HL-60/S4 (cell line): ENCODE results near the gene NDUFA11.
"Not testable (repeated sequence)": the region's sequence is repeated elsewhere in the genome, so short reads cannot be mapped to it uniquely, and the experiment has no call there.

Experiments
- in situ Hi-C: fragments of 300-500 bp; cut with MboI; formaldehyde crosslinking; loops from 2 replicates; pipeline ENCODE4 v1.14.3; 2022; ENCODE audit warnings: low sequenced_read_pairs

The NDUFA11 gene

GRCh38 chr19:5863030-5863665 is 40.4 kb downstream of the NDUFA11 start:
- in situ Hi-C loops = no loop called here

- in situ Hi-C loops = no loop called here
These were observed 46.1 kb downstream of the NDUFA11 start for GRCh38 chr19:5857203-5858081.

GRCh38 chr19:5855151-5855550 is 48.4 kb downstream of the NDUFA11 start:
- in situ Hi-C loops = not testable (repeated sequence)

- in situ Hi-C loops = not testable (repeated sequence)
These were observed 49.5 kb downstream of the NDUFA11 start for GRCh38 chr19:5854121-5854520.

GRCh38 chr19:5851302-5851701 is 52.3 kb downstream of the NDUFA11 start, which contains the start of gene FUT3:
Gene FUT3 (minus strand): TSS chr19:5851449.
- in situ Hi-C loops = no loop called here

GRCh38 chr19:5850743-5851293 is 52.8 kb downstream of the NDUFA11 start:
- in situ Hi-C loops = no loop called here

- in situ Hi-C loops = no loop called here
These were observed 53.4 kb downstream of the NDUFA11 start for GRCh38 chr19:5850189-5850588.

GRCh38 chr19:5848621-5849020 is 55.0 kb downstream of the NDUFA11 start:
- in situ Hi-C loops = not testable (repeated sequence)

GRCh38 chr19:5847846-5848245 is 55.7 kb downstream of the NDUFA11 start:
- in situ Hi-C loops = not testable (repeated sequence)
